ENCODE data around the gene BEND6. TPM values are rescaled to one million over a fixed set of nuclear protein-coding genes. Genes with fewer than 3 reads are reported as not detected.

Gene BEND6
- total and polyA plus RNA-seq, 4 experiments from 2014 or later: not detected

DNA sequence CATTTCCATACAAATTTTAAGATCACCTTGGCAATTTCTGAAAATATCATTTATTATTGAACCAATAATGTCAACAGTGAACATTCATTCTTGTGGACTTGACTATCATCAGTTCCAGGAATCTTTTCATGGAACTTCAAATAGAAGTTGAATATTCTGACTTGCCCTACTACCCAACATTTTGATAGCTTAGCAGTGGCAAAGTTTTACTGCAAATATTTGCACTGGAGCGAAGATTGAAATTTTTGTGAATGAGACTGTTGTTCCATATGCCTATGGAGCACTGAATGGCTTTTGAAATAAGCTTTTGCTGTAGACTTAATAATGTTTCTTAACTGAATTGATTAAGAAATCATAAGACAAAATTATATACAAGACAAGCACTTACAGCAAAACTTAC is 23.6 kb downstream of the BEND6 start:
- H3K9me3 Mint-ChIP-seq: peaks cover 0 to 29% (median 19%) of the 10 kb centered on the region in 8 donors

DNA sequence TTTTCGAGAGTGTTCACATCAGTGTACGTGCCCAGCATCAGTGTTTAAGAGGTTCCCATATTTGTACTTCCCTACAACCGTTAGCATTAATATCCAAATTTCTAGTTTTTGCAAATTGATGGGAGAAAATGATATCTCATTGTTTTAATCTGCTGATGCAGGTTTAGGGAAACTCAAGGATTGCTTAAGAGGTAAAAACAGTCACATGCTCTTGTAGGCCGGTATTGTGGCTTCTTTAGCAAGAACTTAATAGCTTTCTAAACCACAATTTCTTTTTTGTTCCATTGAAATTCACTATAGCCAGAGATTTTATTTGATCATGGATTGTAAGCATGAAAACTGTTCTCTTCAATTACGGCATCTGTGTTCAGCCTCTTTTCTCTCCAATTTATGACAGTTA is 29.5 kb downstream of the BEND6 start:
- Mint-ChIP-seq H3K27me3 (peaks cover 8 to 15% of the 10 kb centered on the region in 2 donors), H3K4me3 (no peak overlapping the region), H3K36me3 (no peaks in the 10 kb centered on the region), H3K9me3 (peaks cover 0 to 2% (median 0%) of the 10 kb centered on the region in 8 donors), H3K4me1 (no peaks in the 10 kb centered on the region), H3K27ac (no peak overlapping the region)
- H3K36me3 ChIP-seq (ENCODE audit: insufficient read depth, low read length): no peaks in the 10 kb centered on the region
- no peak for DNase-seq
- H3K4me1 ChIP-seq (ENCODE audit: insufficient read depth, low read length): no peaks in the 10 kb centered on the region
- no peaks in the 10 kb centered on the region for H3K27me3 ChIP-seq (ENCODE audit: insufficient read depth, low read length)
- no peaks in the 10 kb centered on the region for H3K9me3 ChIP-seq (ENCODE audit: control insufficient read depth in 1 of 2, low read length in 2 of 2)
- POLR2A ChIA-PET (ENCODE audit: partially characterized antibody): no interaction called here
- H3K4me3 ChIP-seq (ENCODE audit: low read length in 2 of 2): no peak overlapping the region
- CTCF ChIA-PET (ENCODE audit: partially characterized antibody): no interaction called here
- no peak overlapping the region for H3K27ac ChIP-seq (ENCODE audit: low read depth, low read length)
- intact Hi-C loops (cut with micrococcal nuclease): no loop called here

More for the DNA sequence above, 23.6 kb downstream of the BEND6 start:
- DNase-seq: no peak
- Mint-ChIP-seq H3K36me3 (peaks cover 2 to 4% of the 10 kb centered on the region in 2 donors), H3K27ac (no peak overlapping the region), H3K4me1 (no peaks in the 10 kb centered on the region), H3K4me3 (no peak overlapping the region), H3K27me3 (peaks cover 3 to 7% of the 10 kb centered on the region in 2 donors)
- ChIA-PET CTCF (ENCODE audit: partially characterized antibody) (no interaction called here), POLR2A (ENCODE audit: partially characterized antibody) (no interaction called here)
- intact Hi-C loops (cut with micrococcal nuclease): no loop called here
- Histone ChIP-seq H3K36me3 (ENCODE audit: insufficient read depth, low read length) (no peaks in the 10 kb centered on the region), H3K4me1 (ENCODE audit: insufficient read depth, low read length) (no peaks in the 10 kb centered on the region), H3K9me3 (ENCODE audit: control insufficient read depth in 1 of 2, low read length in 2 of 2) (no peaks in the 10 kb centered on the region), H3K27ac (ENCODE audit: low read depth, low read length) (no peak overlapping the region), H3K27me3 (ENCODE audit: insufficient read depth, low read length) (no peaks in the 10 kb centered on the region), H3K4me3 (ENCODE audit: low read length in 2 of 2) (no peak overlapping the region)

GRCh38 chr6:56984884-56985283 is 30.0 kb downstream of the BEND6 start:
- H3K4me3 ChIP-seq (ENCODE audit: low read length in 2 of 2): no peak overlapping the region
- Mint-ChIP-seq H3K27ac (no peak overlapping the region), H3K27me3 (peaks cover 12 to 16% of the 10 kb centered on the region in 2 donors), H3K9me3 (no peaks in the 10 kb centered on the region), H3K36me3 (no peaks in the 10 kb centered on the region), H3K4me1 (no peaks in the 10 kb centered on the region), H3K4me3 (no peak overlapping the region)
- H3K36me3 ChIP-seq (ENCODE audit: insufficient read depth, low read length): no peaks in the 10 kb centered on the region
- CTCF ChIA-PET (ENCODE audit: partially characterized antibody): no interaction called here
- no peaks in the 10 kb centered on the region for H3K27me3 ChIP-seq (ENCODE audit: insufficient read depth, low read length)
- intact Hi-C loops (cut with micrococcal nuclease): no loop called here
- POLR2A ChIA-PET (ENCODE audit: partially characterized antibody): no interaction called here
- H3K4me1 ChIP-seq (ENCODE audit: insufficient read depth, low read length): no peaks in the 10 kb centered on the region
- no peak for DNase-seq
- no peaks in the 10 kb centered on the region for H3K9me3 ChIP-seq (ENCODE audit: control insufficient read depth in 1 of 2, low read length in 2 of 2)
- no peak overlapping the region for H3K27ac ChIP-seq (ENCODE audit: low read depth, low read length)

DNA sequence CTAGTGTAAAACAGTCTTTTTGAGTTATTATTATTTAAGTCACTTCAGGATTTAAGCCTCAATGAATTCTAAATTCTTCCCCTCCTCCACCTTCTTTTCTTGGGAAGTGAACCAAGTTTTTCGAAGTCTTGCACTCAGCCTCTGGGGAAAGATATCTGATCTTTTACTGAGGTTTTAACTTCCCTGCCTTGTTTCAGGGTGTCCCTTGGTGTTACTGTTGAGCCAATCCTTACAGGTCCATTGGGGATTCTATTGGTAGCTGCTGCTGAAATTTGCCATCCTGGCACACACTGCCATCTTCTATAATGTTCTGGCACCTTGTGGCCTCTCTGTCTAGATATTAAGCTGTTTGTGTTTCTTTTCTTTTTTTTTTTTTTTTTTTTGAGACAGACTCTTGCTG is 31.7 kb downstream of the BEND6 start:
- ChIA-PET POLR2A (ENCODE audit: partially characterized antibody) (no interaction called here), CTCF (ENCODE audit: partially characterized antibody) (no interaction called here)
- Mint-ChIP-seq H3K27me3 (peaks cover 15 to 23% of the 10 kb centered on the region in 2 donors), H3K27ac (no peak overlapping the region), H3K36me3 (no peaks in the 10 kb centered on the region), H3K4me3 (no peak overlapping the region), H3K4me1 (no peaks in the 10 kb centered on the region), H3K9me3 (no peaks in the 10 kb centered on the region)
- H3K9me3 ChIP-seq (ENCODE audit: control insufficient read depth in 1 of 2, low read length in 2 of 2): no peaks in the 10 kb centered on the region
- H3K27ac ChIP-seq (ENCODE audit: low read depth, low read length): no peak overlapping the region
- H3K27me3 ChIP-seq (ENCODE audit: insufficient read depth, low read length): peaks cover 2% of the 10 kb centered on the region
- no peak overlapping the region for H3K4me3 ChIP-seq (ENCODE audit: low read length in 2 of 2)
- H3K4me1 ChIP-seq (ENCODE audit: insufficient read depth, low read length): no peaks in the 10 kb centered on the region
- H3K36me3 ChIP-seq (ENCODE audit: insufficient read depth, low read length): no peaks in the 10 kb centered on the region
- no peak for DNase-seq
- intact Hi-C loops (cut with micrococcal nuclease): no loop called here

DNA sequence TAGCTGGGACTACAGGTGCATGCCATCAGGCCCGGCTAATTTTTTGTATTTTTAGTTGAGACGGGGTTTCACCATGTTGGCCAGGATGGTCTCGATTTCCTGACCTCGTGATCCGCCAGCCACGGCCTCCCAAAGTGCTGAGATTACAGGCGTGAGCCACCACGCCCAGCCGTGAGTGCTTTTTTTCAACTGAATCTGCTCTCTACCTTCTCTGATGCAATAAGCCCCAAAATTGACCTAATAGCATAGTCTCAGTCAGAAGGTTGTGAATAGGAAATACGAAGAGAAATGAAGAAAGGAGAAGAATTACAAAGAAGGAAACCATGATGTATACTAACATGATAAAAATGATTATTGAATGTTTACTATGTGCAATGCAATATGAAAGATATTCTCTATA is 33.2 kb downstream of the BEND6 start:
- Mint-ChIP-seq H3K27me3 (peaks cover 23 to 29% of the 10 kb centered on the region in 2 donors), H3K27ac (no peak overlapping the region), H3K36me3 (no peaks in the 10 kb centered on the region), H3K4me3 (no peak overlapping the region), H3K9me3 (no peaks in the 10 kb centered on the region), H3K4me1 (no peaks in the 10 kb centered on the region)
- intact Hi-C loops (cut with micrococcal nuclease): no loop called here
- Histone ChIP-seq H3K4me1 (ENCODE audit: insufficient read depth, low read length) (no peaks in the 10 kb centered on the region), H3K27me3 (ENCODE audit: insufficient read depth, low read length) (peaks cover 5% of the 10 kb centered on the region), H3K36me3 (ENCODE audit: insufficient read depth, low read length) (no peaks in the 10 kb centered on the region), H3K27ac (ENCODE audit: low read depth, low read length) (no peak overlapping the region), H3K4me3 (ENCODE audit: low read length in 2 of 2) (no peak overlapping the region), H3K9me3 (ENCODE audit: control insufficient read depth in 1 of 2, low read length in 2 of 2) (no peaks in the 10 kb centered on the region)
- CTCF ChIA-PET (ENCODE audit: partially characterized antibody): interaction anchor here (1.1 kb wide), 1 partner anchor 20 kb away, joined by 3 read pairs; no protein-coding TSS in a partner anchor
- DNase-seq: no peak
- POLR2A ChIA-PET (ENCODE audit: partially characterized antibody): no interaction called here

GRCh38 chr6:56992036-56992435 is 37.1 kb downstream of the BEND6 start:
- Histone ChIP-seq H3K4me3 (ENCODE audit: low read length in 2 of 2) (no peak overlapping the region), H3K27ac (ENCODE audit: low read depth, low read length) (no peak overlapping the region), H3K27me3 (ENCODE audit: insufficient read depth, low read length) (peaks cover 5% of the 10 kb centered on the region), H3K9me3 (ENCODE audit: control insufficient read depth in 1 of 2, low read length in 2 of 2) (no peaks in the 10 kb centered on the region), H3K36me3 (ENCODE audit: insufficient read depth, low read length) (no peaks in the 10 kb centered on the region), H3K4me1 (ENCODE audit: insufficient read depth, low read length) (no peaks in the 10 kb centered on the region)
- H3K36me3 Mint-ChIP-seq: no peaks in the 10 kb centered on the region
- CTCF ChIA-PET (ENCODE audit: partially characterized antibody): no interaction called here
- no peak overlapping the region for H3K27ac Mint-ChIP-seq
- no peak overlapping the region for H3K4me3 Mint-ChIP-seq
- DNase-seq: no peak
- POLR2A ChIA-PET (ENCODE audit: partially characterized antibody): no interaction called here
- intact Hi-C loops (cut with micrococcal nuclease): no loop called here
- H3K9me3 Mint-ChIP-seq: peaks cover 0 to 2% (median 0%) of the 10 kb centered on the region in 8 donors
- peaks cover 25 to 26% of the 10 kb centered on the region in 2 donors for H3K27me3 Mint-ChIP-seq
- no peaks in the 10 kb centered on the region for H3K4me1 Mint-ChIP-seq

GRCh38 chr6:56992703-56993102 is 37.8 kb downstream of the BEND6 start:
- H3K27ac ChIP-seq (ENCODE audit: low read depth, low read length): no peak overlapping the region
- no peaks in the 10 kb centered on the region for H3K36me3 ChIP-seq (ENCODE audit: insufficient read depth, low read length)
- no peak overlapping the region for H3K4me3 Mint-ChIP-seq
- H3K36me3 Mint-ChIP-seq: no peaks in the 10 kb centered on the region
- no peak for DNase-seq
- no peak overlapping the region for H3K4me3 ChIP-seq (ENCODE audit: low read length in 2 of 2)
- no peaks in the 10 kb centered on the region for H3K4me1 Mint-ChIP-seq
- H3K4me1 ChIP-seq (ENCODE audit: insufficient read depth, low read length): no peaks in the 10 kb centered on the region
- intact Hi-C loops (cut with micrococcal nuclease): no loop called here
- H3K27me3 Mint-ChIP-seq: peaks cover 24 to 27% of the 10 kb centered on the region in 2 donors
- H3K9me3 Mint-ChIP-seq: peaks cover 0 to 4% (median 0%) of the 10 kb centered on the region in 8 donors
- ChIA-PET CTCF (ENCODE audit: partially characterized antibody) (interaction anchor here (2.1 kb wide), 1 partner anchor 28 kb away, joined by 5 read pairs; no protein-coding TSS in a partner anchor), POLR2A (ENCODE audit: partially characterized antibody) (no interaction called here)
- H3K9me3 ChIP-seq (ENCODE audit: control insufficient read depth in 1 of 2, low read length in 2 of 2): no peaks in the 10 kb centered on the region
- H3K27me3 ChIP-seq (ENCODE audit: insufficient read depth, low read length): peaks cover 5% of the 10 kb centered on the region
- no peak overlapping the region for H3K27ac Mint-ChIP-seq
